SH-SY5Y (cell line): ENCODE measurements around the gene WDR64.

Source experiments
- GATA2 ChIP-seq: IDR thresholded peaks from 2 replicates; pipeline ENCODE4 v1.6.1; 2011; ENCODE audit warnings: mild to moderate bottlenecking, low read depth, low read length
- GATA3 ChIP-seq: IDR thresholded peaks from 2 replicates; pipeline ENCODE4 v1.6.1; 2011; ENCODE audit warnings: low read depth, mild to moderate bottlenecking, low read length, moderate library complexity

DNA sequence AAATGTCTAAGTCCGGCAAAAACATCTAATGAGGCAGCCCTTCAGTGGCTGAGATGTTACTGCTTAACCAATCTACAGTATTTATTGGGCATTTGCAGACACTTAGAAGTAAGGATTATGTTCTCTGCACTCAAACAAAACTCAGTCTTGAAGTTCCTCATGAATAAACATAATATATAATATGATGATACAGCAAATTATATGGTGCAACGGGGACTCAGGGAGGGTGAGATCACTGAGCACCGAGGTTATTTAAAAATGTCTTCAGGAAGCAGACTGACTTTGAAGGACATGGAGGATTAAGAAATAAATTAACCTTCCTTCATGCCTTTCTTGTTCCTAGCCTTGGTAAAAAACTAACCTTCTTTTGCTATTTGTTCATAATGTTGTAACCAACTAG is 27.9 kb downstream of the WDR64 start:
- TF ChIP-seq GATA2 (no peak), GATA3 (no peak)
